SU-DHL-6 (cell line): ENCODE data around the gene C2CD2.

Source experiments
- CTCF ChIP-seq: fragments of 200-600 bp; sonication (generic); IDR thresholded peaks from one replicate; pipeline ENCODE4 v1.5.1; 2017; ENCODE audit warnings: antibody characterized with exemption, mild to moderate bottlenecking, low read length, moderate library complexity; ENCODE audit not compliant: insufficient read depth, poor library complexity, severe bottlenecking
- EZH2phosphoT487 ChIP-seq: fragments of 200-600 bp; sonication (generic), shearing (Covaris generic); conservative IDR thresholded peaks from 2 replicates; pipeline ENCODE4 v1.6.1; 2018; ENCODE audit warnings: mild to moderate bottlenecking, antibody characterized with exemption, low read length, moderate library complexity, mixed read lengths

- TF ChIP-seq CTCF (no peak), EZH2phosphoT487 (no peak)
Measured at GRCh38 chr21:41880153-41880552, 73.7 kb downstream of the C2CD2 start.
